ENCODE data around the gene LAMC1.
"Not testable (repeated sequence)": the region's sequence is repeated elsewhere in the genome, so short reads cannot be mapped to it uniquely, and the experiment has no call there.

Gene LAMC1

GRCh38 chr1:183138301-183138700 is 115.1 kb downstream of the LAMC1 start:
- no peaks in the 10 kb centered on the region for H3K9me3 Mint-ChIP-seq
- peaks cover 8% of the 10 kb centered on the region for H3K36me3 Mint-ChIP-seq (ENCODE audit: low read depth)
- no peaks in the 10 kb centered on the region for H3K4me1 Mint-ChIP-seq (ENCODE audit: low read depth)
- intact Hi-C loops (cut with micrococcal nuclease) = no loop called here
- no peaks in the 10 kb centered on the region for H3K27me3 Mint-ChIP-seq
- no peak overlapping the region for H3K27ac Mint-ChIP-seq
- no peak overlapping the region for H3K4me3 Mint-ChIP-seq

- no peak overlapping the region for H3K27ac Mint-ChIP-seq
Measured at GRCh38 chr1:183139281-183139942, 116.2 kb downstream of the LAMC1 start.

GRCh38 chr1:183140633-183141032 is 117.4 kb downstream of the LAMC1 start:
- no peaks in the 10 kb centered on the region for H3K9me3 Mint-ChIP-seq
- no peaks in the 10 kb centered on the region for H3K27me3 Mint-ChIP-seq
- no peaks in the 10 kb centered on the region for H3K4me1 Mint-ChIP-seq (ENCODE audit: low read depth)
- no peak overlapping the region for H3K4me3 Mint-ChIP-seq
- no peak overlapping the region for H3K27ac Mint-ChIP-seq
- H3K36me3 Mint-ChIP-seq (ENCODE audit: low read depth) = no peaks in the 10 kb centered on the region
- intact Hi-C loops (cut with micrococcal nuclease) = no loop called here

More at GRCh38 chr1:183139281-183139942, 116.2 kb downstream of the LAMC1 start:
- intact Hi-C loops (cut with micrococcal nuclease) = no loop called here
- Mint-ChIP-seq H3K4me1 (ENCODE audit: low read depth) (no peaks in the 10 kb centered on the region), H3K9me3 (no peaks in the 10 kb centered on the region), H3K27me3 (no peaks in the 10 kb centered on the region), H3K36me3 (ENCODE audit: low read depth) (peaks cover 8% of the 10 kb centered on the region), H3K4me3 (no peak overlapping the region)

- H3K4me1 Mint-ChIP-seq (ENCODE audit: low read depth) = no peaks in the 10 kb centered on the region
- H3K4me3 Mint-ChIP-seq = no peak overlapping the region
- H3K27me3 Mint-ChIP-seq = no peaks in the 10 kb centered on the region
- intact Hi-C loops (cut with micrococcal nuclease) = no loop called here
- H3K9me3 Mint-ChIP-seq = no peaks in the 10 kb centered on the region
- no peaks in the 10 kb centered on the region for H3K36me3 Mint-ChIP-seq (ENCODE audit: low read depth)
- H3K27ac Mint-ChIP-seq = no peak overlapping the region
Measured at GRCh38 chr1:183142171-183142570, 119.0 kb downstream of the LAMC1 start.

GRCh38 chr1:183143576-183144315 is 120.5 kb downstream of the LAMC1 start:
- Mint-ChIP-seq H3K36me3 (ENCODE audit: low read depth) (no peaks in the 10 kb centered on the region), H3K27ac (no peak overlapping the region), H3K4me1 (ENCODE audit: low read depth) (no peaks in the 10 kb centered on the region), H3K4me3 (no peak overlapping the region), H3K9me3 (no peaks in the 10 kb centered on the region), H3K27me3 (no peaks in the 10 kb centered on the region)
- intact Hi-C loops (cut with micrococcal nuclease) = no loop called here

- no peak overlapping the region for H3K27ac Mint-ChIP-seq
Measured at GRCh38 chr1:183144752-183145151, 121.5 kb downstream of the LAMC1 start.

GRCh38 chr1:183147735-183148134 is 124.5 kb downstream of the LAMC1 start:
- Mint-ChIP-seq H3K36me3 (ENCODE audit: low read depth) (no peaks in the 10 kb centered on the region), H3K4me3 (no peak overlapping the region), H3K27ac (no peak overlapping the region), H3K9me3 (no peaks in the 10 kb centered on the region), H3K4me1 (ENCODE audit: low read depth) (no peaks in the 10 kb centered on the region), H3K27me3 (peaks cover 12% of the 10 kb centered on the region)
- intact Hi-C loops (cut with micrococcal nuclease) = no loop called here

More at GRCh38 chr1:183144752-183145151, 121.5 kb downstream of the LAMC1 start:
- H3K36me3 Mint-ChIP-seq (ENCODE audit: low read depth) = no peaks in the 10 kb centered on the region
- no peaks in the 10 kb centered on the region for H3K9me3 Mint-ChIP-seq
- no peaks in the 10 kb centered on the region for H3K4me1 Mint-ChIP-seq (ENCODE audit: low read depth)
- peaks cover 4% of the 10 kb centered on the region for H3K27me3 Mint-ChIP-seq
- intact Hi-C loops (cut with micrococcal nuclease) = no loop called here
- H3K4me3 Mint-ChIP-seq = no peak overlapping the region

GRCh38 chr1:183148599-183148998 is 125.4 kb downstream of the LAMC1 start:
- H3K27ac Mint-ChIP-seq = no peak overlapping the region
- no peaks in the 10 kb centered on the region for H3K9me3 Mint-ChIP-seq
- H3K4me3 Mint-ChIP-seq = no peak overlapping the region
- peaks cover 12% of the 10 kb centered on the region for H3K27me3 Mint-ChIP-seq
- H3K4me1 Mint-ChIP-seq (ENCODE audit: low read depth) = no peaks in the 10 kb centered on the region
- H3K36me3 Mint-ChIP-seq (ENCODE audit: low read depth) = no peaks in the 10 kb centered on the region
- intact Hi-C loops (cut with micrococcal nuclease) = no loop called here

- intact Hi-C loops (cut with micrococcal nuclease) = no loop called here
- Mint-ChIP-seq H3K4me1 (ENCODE audit: low read depth) (no peaks in the 10 kb centered on the region), H3K4me3 (no peak overlapping the region), H3K9me3 (no peaks in the 10 kb centered on the region), H3K27me3 (peaks cover 12% of the 10 kb centered on the region), H3K27ac (no peak overlapping the region), H3K36me3 (ENCODE audit: low read depth) (no peaks in the 10 kb centered on the region)
Measured at GRCh38 chr1:183149273-183149672, 126.1 kb downstream of the LAMC1 start.

- H3K27me3 Mint-ChIP-seq = peaks cover 12% of the 10 kb centered on the region
- H3K27ac Mint-ChIP-seq; H3K4me3 Mint-ChIP-seq; intact Hi-C loops (cut with micrococcal nuclease); H3K36me3 Mint-ChIP-seq (ENCODE audit: low read depth); H3K9me3 Mint-ChIP-seq; H3K4me1 Mint-ChIP-seq (ENCODE audit: low read depth): not testable (repeated sequence)
Measured at GRCh38 chr1:183150032-183150431, 126.8 kb downstream of the LAMC1 start.

GRCh38 chr1:183150445-183150844 is 127.2 kb downstream of the LAMC1 start:
- intact Hi-C loops (cut with micrococcal nuclease) = no loop called here
- Mint-ChIP-seq H3K36me3 (ENCODE audit: low read depth) (no peaks in the 10 kb centered on the region), H3K4me3 (no peak overlapping the region), H3K27ac (no peak overlapping the region), H3K27me3 (peaks cover 14% of the 10 kb centered on the region), H3K4me1 (ENCODE audit: low read depth) (no peaks in the 10 kb centered on the region), H3K9me3 (no peaks in the 10 kb centered on the region)

- intact Hi-C loops (cut with micrococcal nuclease) = no loop called here
- H3K9me3 Mint-ChIP-seq = no peaks in the 10 kb centered on the region
- H3K27me3 Mint-ChIP-seq = peaks cover 14% of the 10 kb centered on the region
- H3K36me3 Mint-ChIP-seq (ENCODE audit: low read depth) = no peaks in the 10 kb centered on the region
- H3K4me1 Mint-ChIP-seq (ENCODE audit: low read depth) = no peaks in the 10 kb centered on the region
- no peak overlapping the region for H3K4me3 Mint-ChIP-seq
- no peak overlapping the region for H3K27ac Mint-ChIP-seq
Measured at GRCh38 chr1:183152180-183152579, 129.0 kb downstream of the LAMC1 start.

GRCh38 chr1:183155939-183156338 is 132.7 kb downstream of the LAMC1 start:
- no peaks in the 10 kb centered on the region for H3K4me1 Mint-ChIP-seq (ENCODE audit: low read depth)
- no peak overlapping the region for H3K4me3 Mint-ChIP-seq
- H3K9me3 Mint-ChIP-seq = no peaks in the 10 kb centered on the region
- intact Hi-C loops (cut with micrococcal nuclease) = no loop called here
- H3K27me3 Mint-ChIP-seq = peaks cover 6% of the 10 kb centered on the region
- no peaks in the 10 kb centered on the region for H3K36me3 Mint-ChIP-seq (ENCODE audit: low read depth)
- H3K27ac Mint-ChIP-seq = no peak overlapping the region

GRCh38 chr1:183159960-183160359 is 136.7 kb downstream of the LAMC1 start:
- no peaks in the 10 kb centered on the region for H3K36me3 Mint-ChIP-seq (ENCODE audit: low read depth)
- H3K27me3 Mint-ChIP-seq = peaks cover 2% of the 10 kb centered on the region
- H3K4me3 Mint-ChIP-seq = no peak overlapping the region
- intact Hi-C loops (cut with micrococcal nuclease) = no loop called here
- no peaks in the 10 kb centered on the region for H3K9me3 Mint-ChIP-seq
- no peak overlapping the region for H3K27ac Mint-ChIP-seq
- no peaks in the 10 kb centered on the region for H3K4me1 Mint-ChIP-seq (ENCODE audit: low read depth)

GRCh38 chr1:183161391-183161790 is 138.2 kb downstream of the LAMC1 start:
- Mint-ChIP-seq H3K36me3 (ENCODE audit: low read depth) (no peaks in the 10 kb centered on the region), H3K4me1 (ENCODE audit: low read depth) (no peaks in the 10 kb centered on the region), H3K27me3 (no peaks in the 10 kb centered on the region), H3K4me3 (no peak overlapping the region), H3K27ac (no peak overlapping the region), H3K9me3 (no peaks in the 10 kb centered on the region)
- intact Hi-C loops (cut with micrococcal nuclease) = no loop called here
